Thyroid gland (tissue), 4 donors: Measurements from ENCODE around the gene RHO. TPM values are rescaled to one million over a fixed set of nuclear protein-coding genes. Genes with fewer than 3 reads are reported as not detected.

ENCODE experiments used
- DNase-seq, 2 donors: peaks; one replicate each; pipeline ENCODE4 v3.0.0-alpha.2; 2019
- H3K27ac ChIP-seq, 3 donors: fragments of 200-600 bp; sonication (generic); 1 replicate in 2 of 3; 2 replicates in 1 of 3; pipeline ENCODE4 v1.5.1; 2016 to 2019; ENCODE audit warnings: mild to moderate bottlenecking in 1 of 3, moderate library complexity in 1 of 3
- H3K27me3 ChIP-seq: fragments of 200-600 bp; sonication (generic); one replicate; pipeline ENCODE4 v1.5.1; 2019
- H3K36me3 ChIP-seq, 2 donors: fragments of 200-600 bp; sonication (generic); one replicate each; pipeline ENCODE4 v1.5.1; 2016 to 2019
- H3K4me1 ChIP-seq, 2 donors: fragments of 200-600 bp; sonication (generic); one replicate each; pipeline ENCODE4 v1.5.1; 2017 to 2019
- H3K4me3 ChIP-seq, 3 donors: fragments of 200-600 bp; sonication (generic); replicated peaks in 1 of 3; 1 replicate in 2 of 3; 2 replicates in 1 of 3; pipeline ENCODE4 v1.5.1; 2016; ENCODE audit warnings: mild to moderate bottlenecking in 1 of 3
- H3K9me3 ChIP-seq: fragments of 200-600 bp; sonication (generic); one replicate; pipeline ENCODE4 v1.5.1; 2017
- CTCF ChIP-seq, 6 experiments: fragments of 200-600 bp in 3 of 6; fragments of 450-650 bp in 3 of 6; sonication (generic) in 3 of 6; IDR thresholded peaks; one replicate each; pipeline ENCODE4 v1.5.1; 2016 to 2019; ENCODE audit warnings: antibody characterized with exemption in 6 of 6, mild to moderate bottlenecking in 2 of 6, inconsistent platforms in 1 of 6, moderate library complexity in 1 of 6
- POLR2A ChIP-seq, 2 donors: fragments of 450-650 bp; IDR thresholded peaks; one replicate each; pipeline ENCODE4 v1.6.1; 2017; ENCODE audit warnings: antibody characterized with exemption in 2 of 2, mild to moderate bottlenecking in 2 of 2, moderate library complexity in 1 of 2
- WGBS, 2 donors: methylation state at CpG; one replicate each; pipeline ENCODE4 v1.1.5; 2017; 5-methylcytosine and 5-hydroxymethylcytosine counted together
- intact Hi-C: fragments of 100-400 bp; cut with DNase I; formaldehyde crosslinking; loops from one replicate; pipeline ENCODE4 v1.15.1; 2023
- total RNA-seq, 4 donors: library from RNA; depleted of rRNA; stranded (reverse); fragments of >200 nt; gene quantifications; one replicate each; pipeline ENCODE4 v1.2.3, GENCODE V29; 2016

The RHO gene
- total RNA-seq, 4 donors from 2014 or later = not detected

DNA sequence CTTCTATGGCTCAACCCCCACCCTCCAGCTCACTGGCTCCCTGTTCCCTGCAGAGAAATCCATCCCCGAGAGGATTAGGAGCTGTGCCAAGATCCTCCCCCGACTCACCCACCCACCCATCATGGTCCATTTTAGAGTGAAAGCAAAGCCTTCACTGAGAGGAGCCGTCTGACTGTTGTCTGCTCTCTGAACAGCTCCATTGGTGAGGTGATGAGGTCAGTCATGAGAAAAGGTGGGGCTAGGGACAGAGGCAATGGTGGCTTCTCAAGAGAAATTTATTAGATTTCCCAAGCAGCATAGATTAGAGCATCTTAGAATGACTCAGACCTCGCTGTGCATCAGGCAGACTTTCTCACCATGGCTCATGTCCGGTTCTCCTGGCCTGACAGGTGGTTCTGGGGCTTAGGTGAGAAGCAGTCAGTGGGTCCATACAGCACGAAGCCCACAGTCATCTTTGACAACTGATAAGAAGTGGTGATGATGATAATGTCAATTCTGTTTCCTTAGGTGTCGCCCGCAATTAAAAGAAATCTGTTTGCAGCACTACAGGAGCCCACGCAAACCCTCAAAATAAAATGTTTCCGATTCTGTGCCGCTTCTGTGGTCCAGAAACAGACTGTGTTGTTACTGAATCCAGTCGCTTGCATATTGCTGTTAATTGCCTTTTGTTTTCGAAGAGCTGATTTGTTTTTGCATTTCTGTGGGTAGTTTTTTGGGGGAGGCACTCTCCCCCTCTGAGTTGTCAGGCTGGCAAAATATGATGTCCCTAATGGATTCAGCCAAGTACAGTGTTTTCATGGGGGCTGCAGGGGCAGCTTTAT lies 24.8 kb upstream of the RHO start:
- no peaks in the 10 kb centered on the region for H3K27me3 ChIP-seq
- intact Hi-C loops = loop anchor here (10.0 kb wide), 1 partner anchor 431 kb away; no protein-coding TSS in a partner anchor
- no peaks in the 10 kb centered on the region for H3K9me3 ChIP-seq
- 91% methylated on average over 13 of the region's 13 CpGs for WGBS, 2 donors
- H3K27ac ChIP-seq = no peak overlapping the region
- no peak for TF ChIP-seq CTCF (IDR thresholded peaks at IDR 0.05)
- TF ChIP-seq POLR2A (IDR thresholded peaks at IDR 0.05) = no peak
- H3K4me1 ChIP-seq = peaks cover 0 to 24% of the 10 kb centered on the region in 2 donors
- H3K36me3 ChIP-seq = peaks cover 4 to 29% of the 10 kb centered on the region in 2 donors
- H3K4me3 ChIP-seq = no peak overlapping the region
- no peak for DNase-seq

DNA sequence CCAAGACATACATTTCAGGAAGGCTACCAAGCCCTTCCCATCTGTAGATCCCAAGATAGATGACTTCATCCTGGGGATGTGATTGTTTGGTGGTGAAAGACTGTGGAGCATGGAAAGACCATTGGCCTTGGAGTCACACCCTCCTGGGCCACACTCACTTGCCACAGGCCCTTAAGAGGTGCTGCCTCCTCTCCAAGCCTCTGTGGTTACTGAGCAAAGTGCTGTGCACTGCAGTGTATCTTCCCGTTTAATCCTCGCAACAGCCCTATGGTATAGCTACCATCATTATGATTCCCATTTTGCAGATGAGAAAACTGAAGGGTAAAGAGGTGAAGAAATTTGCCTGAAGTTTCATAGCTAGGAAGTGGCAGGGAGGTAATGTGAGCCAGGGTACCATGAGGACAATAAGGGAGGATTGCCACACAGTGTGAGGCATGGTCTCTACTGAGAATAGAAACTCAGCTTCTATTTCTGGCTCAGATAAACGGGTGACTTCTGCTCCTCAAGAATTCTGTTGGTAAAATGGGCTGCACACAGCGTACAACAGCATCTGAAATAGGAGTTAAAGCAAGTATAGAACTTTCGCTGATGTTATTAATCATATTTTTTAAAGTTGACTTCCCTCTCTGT lies 23.9 kb upstream of the RHO start:
- H3K4me3 ChIP-seq = no peak overlapping the region
- no peaks in the 10 kb centered on the region for H3K27me3 ChIP-seq
- TF ChIP-seq CTCF (IDR thresholded peaks at IDR 0.05) (no peak), POLR2A (IDR thresholded peaks at IDR 0.05) (no peak)
- H3K9me3 ChIP-seq = no peaks in the 10 kb centered on the region
- H3K36me3 ChIP-seq = peaks cover 4 to 29% of the 10 kb centered on the region in 2 donors
- WGBS, 2 donors = 88 to 91% methylated on average over 5 of the region's 5 CpGs
- intact Hi-C loops = loop anchor here (10.0 kb wide), 1 partner anchor 430 kb away; no protein-coding TSS in a partner anchor
- peaks cover 0 to 16% of the 10 kb centered on the region in 2 donors for H3K4me1 ChIP-seq
- no peak for DNase-seq
- H3K27ac ChIP-seq = no peak overlapping the region

- intact Hi-C loops = loop anchor here (10.0 kb wide), 1 partner anchor 429 kb away; no protein-coding TSS in a partner anchor
- H3K36me3 ChIP-seq = peaks cover 4 to 26% of the 10 kb centered on the region in 2 donors
- TF ChIP-seq POLR2A (IDR thresholded peaks at IDR 0.05) (no peak), CTCF (IDR thresholded peaks at IDR 0.05) (no peak)
- H3K4me1 ChIP-seq = peaks cover 0 to 16% of the 10 kb centered on the region in 2 donors
- peak in 1 of 2 donors; percentile 37 for DNase-seq
- H3K9me3 ChIP-seq = no peaks in the 10 kb centered on the region
- H3K27ac ChIP-seq = no peak overlapping the region
- WGBS, 2 donors = 58 to 59% methylated on average over 6 of the region's 6 CpGs
- H3K4me3 ChIP-seq = no peak overlapping the region
- H3K27me3 ChIP-seq = no peaks in the 10 kb centered on the region
Measured at GRCh38 chr3:129505341-129505740, 23.1 kb upstream of the RHO start.

GRCh38 chr3:129506231-129506742 lies 22.2 kb upstream of the RHO start:
- intact Hi-C loops = loop anchor here (10.0 kb wide), 1 partner anchor 429 kb away; no protein-coding TSS in a partner anchor
- WGBS, 2 donors = 74 to 76% methylated on average over 9 of the region's 9 CpGs
- Histone ChIP-seq H3K9me3 (no peaks in the 10 kb centered on the region), H3K4me3 (no peak overlapping the region), H3K27ac (no peak overlapping the region), H3K27me3 (no peaks in the 10 kb centered on the region), H3K4me1 (peaks cover 0 to 16% of the 10 kb centered on the region in 2 donors), H3K36me3 (peaks cover 4 to 23% of the 10 kb centered on the region in 2 donors)
- TF ChIP-seq CTCF (IDR thresholded peaks at IDR 0.05) = no peak
- TF ChIP-seq POLR2A (IDR thresholded peaks at IDR 0.05) = no peak
- peak; percentile 12 to 13 for DNase-seq
